ES-I3 (cell line): ENCODE data around the gene CPM.

ENCODE experiments used
- H3K36me3 ChIP-seq: 2 replicates; pipeline ENCODE4 v1.6.1; 2013; ENCODE audit warnings: mild to moderate bottlenecking, low read length, control low read depth, moderate library complexity; ENCODE audit not compliant: insufficient read depth
- H3K4me1 ChIP-seq: 2 replicates; pipeline ENCODE4 v1.6.1; 2013; ENCODE audit warnings: mild to moderate bottlenecking, control low read depth, low read length; ENCODE audit not compliant: insufficient read depth
- H3K9ac ChIP-seq: 2 replicates; pipeline ENCODE4 v1.6.1; 2013; ENCODE audit warnings: low read depth, mild to moderate bottlenecking, low read length, moderate library complexity
- H3K9me3 ChIP-seq: 2 replicates; pipeline ENCODE4 v1.6.1; 2013; ENCODE audit warnings: mild to moderate bottlenecking, low read length, moderate library complexity; ENCODE audit not compliant: control insufficient read depth, insufficient read depth

CPM gene

GRCh38 chr12:68963856-68964745 lies 31.1 kb upstream of the CPM start:
- no peak overlapping the region for H3K9ac ChIP-seq
- peaks cover 6% of the 10 kb centered on the region; the same call in 1 of the 2 replicates for H3K4me1 ChIP-seq
- H3K36me3 ChIP-seq = no peaks in the 10 kb centered on the region
- H3K9me3 ChIP-seq = no peaks in the 10 kb centered on the region; the same call in none of the 2 replicates

GRCh38 chr12:68962877-68963855 lies 30.2 kb upstream of the CPM start:
- peaks cover 6% of the 10 kb centered on the region; the same call in 1 of the 2 replicates for H3K4me1 ChIP-seq
- no peak overlapping the region for H3K9ac ChIP-seq

GRCh38 chr12:68959891-68960464 lies 27.0 kb upstream of the CPM start:
- Histone ChIP-seq H3K9me3 (peaks cover 5% of the 10 kb centered on the region), H3K9ac (no peak overlapping the region), H3K36me3 (no peaks in the 10 kb centered on the region), H3K4me1 (peaks cover 6% of the 10 kb centered on the region; the same call in 1 of the 2 replicates)

More at GRCh38 chr12:68962877-68963855, 30.2 kb upstream of the CPM start:
- H3K36me3 ChIP-seq = no peaks in the 10 kb centered on the region
- no peaks in the 10 kb centered on the region; the same call in none of the 2 replicates for H3K9me3 ChIP-seq

GRCh38 chr12:68959143-68959858 lies 26.3 kb upstream of the CPM start:
- H3K9ac ChIP-seq = no peak overlapping the region
- H3K4me1 ChIP-seq = peaks cover 6% of the 10 kb centered on the region; the same call in 1 of the 2 replicates
- H3K36me3 ChIP-seq = no peaks in the 10 kb centered on the region
- H3K9me3 ChIP-seq = peaks cover 5% of the 10 kb centered on the region

GRCh38 chr12:68958322-68958721 lies 25.4 kb upstream of the CPM start:
- Histone ChIP-seq H3K9ac (no peak overlapping the region), H3K4me1 (no peaks in the 10 kb centered on the region), H3K9me3 (peaks cover 5% of the 10 kb centered on the region), H3K36me3 (no peaks in the 10 kb centered on the region)

GRCh38 chr12:68957273-68957672 lies 24.3 kb upstream of the CPM start:
- Histone ChIP-seq H3K36me3 (no peaks in the 10 kb centered on the region), H3K9me3 (peaks cover 5% of the 10 kb centered on the region; the same call in 1 of the 2 replicates), H3K9ac (no peak overlapping the region), H3K4me1 (no peaks in the 10 kb centered on the region)

- Histone ChIP-seq H3K9ac (no peak overlapping the region), H3K36me3 (no peaks in the 10 kb centered on the region), H3K4me1 (no peaks in the 10 kb centered on the region), H3K9me3 (peaks cover 5% of the 10 kb centered on the region; the same call in 1 of the 2 replicates)
Measured at GRCh38 chr12:68956466-68956865, 23.5 kb upstream of the CPM start.

GRCh38 chr12:68954811-68955210 lies 21.8 kb upstream of the CPM start:
- H3K9me3 ChIP-seq = peaks cover 5% of the 10 kb centered on the region; the same call in 1 of the 2 replicates
- no peak overlapping the region for H3K9ac ChIP-seq
- H3K36me3 ChIP-seq = no peaks in the 10 kb centered on the region
- H3K4me1 ChIP-seq = no peaks in the 10 kb centered on the region

- Histone ChIP-seq H3K9ac (no peak overlapping the region), H3K4me1 (no peaks in the 10 kb centered on the region), H3K36me3 (no peaks in the 10 kb centered on the region), H3K9me3 (peaks cover 5% of the 10 kb centered on the region; the same call in 1 of the 2 replicates)
Measured at GRCh38 chr12:68953536-68953935, 20.6 kb upstream of the CPM start.

- Histone ChIP-seq H3K36me3 (no peaks in the 10 kb centered on the region), H3K9ac (no peak overlapping the region), H3K4me1 (no peaks in the 10 kb centered on the region), H3K9me3 (peaks cover 5% of the 10 kb centered on the region; the same call in 1 of the 2 replicates)
Measured at GRCh38 chr12:68951652-68952051, 18.7 kb upstream of the CPM start.

GRCh38 chr12:68950511-68950910 lies 17.5 kb upstream of the CPM start:
- Histone ChIP-seq H3K9ac (no peak overlapping the region), H3K9me3 (no peaks in the 10 kb centered on the region), H3K4me1 (no peaks in the 10 kb centered on the region), H3K36me3 (no peaks in the 10 kb centered on the region)

GRCh38 chr12:68945255-68945654 lies 12.3 kb upstream of the CPM start:
- H3K9ac ChIP-seq = no peak overlapping the region

GRCh38 chr12:68944296-68945076 lies 11.5 kb upstream of the CPM start:
- no peaks in the 10 kb centered on the region for H3K9me3 ChIP-seq
- H3K9ac ChIP-seq = no peak overlapping the region
- H3K4me1 ChIP-seq = no peaks in the 10 kb centered on the region
- H3K36me3 ChIP-seq = no peaks in the 10 kb centered on the region

More at GRCh38 chr12:68945255-68945654, 12.3 kb upstream of the CPM start:
- Histone ChIP-seq H3K4me1 (no peaks in the 10 kb centered on the region), H3K36me3 (no peaks in the 10 kb centered on the region), H3K9me3 (no peaks in the 10 kb centered on the region)
